GM23338 (cell line): ENCODE measurements around the gene MYLK4.

Experiments
- CREB1 ChIP-seq: fragments of 250-450 bp; sonication (Bioruptor Pico); IDR thresholded peaks from 2 replicates; pipeline ENCODE4 v1.5.0; 2020; ENCODE audit warnings: low read depth, mild to moderate bottlenecking, moderate library complexity
- CTCF ChIP-seq, 2 experiments: fragments of 200-600 bp in 1 of 2; sonication (generic) in 1 of 2; conservative IDR thresholded peaks; 2 replicates each; pipeline versions ENCODE4 v1.5.1 to v1.6.1; 2016 to 2017; ENCODE audit warnings: antibody characterized with exemption in 2 of 2, low read depth in 2 of 2, mild to moderate bottlenecking in 2 of 2, moderate library complexity in 1 of 2
- EZH2 ChIP-seq: fragments of 200-600 bp; sonication (generic); IDR thresholded peaks from one replicate; pipeline ENCODE4 v1.8.0; 2017; ENCODE audit warnings: antibody characterized with exemption, mild to moderate bottlenecking, low read depth; ENCODE audit not compliant: unreplicated experiment
- EZH2phosphoT487 ChIP-seq: fragments of 200-600 bp; sonication (generic); IDR thresholded peaks from one replicate; pipeline ENCODE4 v1.8.1; 2018; ENCODE audit warnings: antibody characterized with exemption; ENCODE audit not compliant: unreplicated experiment
- POLR2AphosphoS5 ChIP-seq: IDR thresholded peaks from 2 replicates; pipeline ENCODE4 v1.6.1; 2016; ENCODE audit warnings: antibody characterized with exemption, low read depth
- REST ChIP-seq: IDR thresholded peaks from one replicate; pipeline ENCODE4 v1.6.1; 2018; ENCODE audit warnings: antibody characterized with exemption; ENCODE audit not compliant: unreplicated experiment

GRCh38 chr6:2755456-2755855 is 4.7 kb upstream of the MYLK4 start:
- no peak for TF ChIP-seq POLR2AphosphoS5
- TF ChIP-seq REST: no peak
- no peak for TF ChIP-seq CTCF (conservative IDR thresholded peaks at IDR 0.05; ENCODE audit: low read depth in 2 of 2)
- TF ChIP-seq EZH2: no peak
- no peak for TF ChIP-seq EZH2phosphoT487
- no peak for TF ChIP-seq CREB1 (CRISPR knock-in tag)
